OCI-LY1 (cell line): Measurements from ENCODE around the gene ADCY9.

ENCODE experiments used
- CTCF ChIP-seq: fragments of 200-600 bp; sonication (generic), shearing (Covaris generic); IDR thresholded peaks from 2 replicates; pipeline ENCODE4 v1.5.1; 2017; ENCODE audit warnings: mild to moderate bottlenecking, antibody characterized with exemption, low read length, moderate library complexity, mixed read lengths
- EZH2 ChIP-seq: fragments of 200-600 bp; sonication (generic), shearing (Covaris generic); IDR thresholded peaks from 2 replicates; pipeline ENCODE4 v1.8.0; 2017; ENCODE audit warnings: borderline replicate concordance, mixed run types, mild to moderate bottlenecking, antibody characterized with exemption, low read length, moderate library complexity, mixed read lengths

- TF ChIP-seq CTCF (no peak), EZH2 (no peak)
Observed at GRCh38 chr16:3920206-3920605, 196.0 kb downstream of the ADCY9 start.
